GM18508 (cell line): Measurements from ENCODE around the gene CARD8.

ENCODE experiments used
- ATAC-seq: cut with Tn5 transposase; IDR thresholded peaks from one replicate; pipeline ENCODE4 v1.9.1; 2021; ENCODE audit warnings: moderate number of reproducible peaks; ENCODE audit not compliant: insufficient read depth, unreplicated experiment

Gene CARD8

DNA sequence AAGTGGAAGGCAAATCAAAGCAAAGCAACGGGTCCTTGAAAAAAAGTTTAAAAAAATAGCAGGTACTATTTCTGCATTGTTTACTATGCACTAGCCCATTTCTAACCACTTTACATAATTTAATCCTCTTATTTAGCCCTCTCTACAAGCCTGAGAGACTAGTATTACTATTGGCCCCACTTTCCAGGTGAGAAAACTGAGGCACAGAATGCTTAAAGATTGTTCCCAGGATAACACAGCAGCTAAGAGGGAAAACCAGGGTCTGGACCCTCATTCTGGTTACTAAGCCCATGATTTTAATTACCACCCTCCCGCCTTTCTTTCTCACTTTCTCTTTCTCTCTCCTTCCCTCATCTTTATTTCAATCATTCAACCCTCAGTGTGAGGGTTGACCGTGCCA lies 79.5 kb downstream of the CARD8 start:
- no peak for ATAC-seq

DNA sequence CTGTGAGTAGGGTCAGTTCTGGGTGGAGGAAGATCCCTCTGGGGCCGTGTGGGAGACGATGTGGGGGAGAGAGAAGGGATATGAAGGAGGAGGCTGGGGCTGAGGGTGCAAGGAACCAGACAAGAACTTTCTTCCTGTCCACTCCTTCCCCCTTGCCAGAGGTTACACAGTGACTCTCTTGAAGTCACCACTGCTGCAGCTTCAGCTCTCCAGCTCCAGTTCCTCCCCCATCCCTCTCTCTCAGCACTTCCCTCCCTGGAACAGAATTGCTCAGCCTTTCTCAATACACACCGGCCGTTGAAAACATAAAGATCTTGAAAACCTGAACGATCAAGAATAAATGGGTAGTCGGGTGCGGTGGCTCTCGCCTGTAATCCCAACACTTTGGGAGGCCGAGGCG lies 80.1 kb downstream of the CARD8 start:
- ATAC-seq: no peak

DNA sequence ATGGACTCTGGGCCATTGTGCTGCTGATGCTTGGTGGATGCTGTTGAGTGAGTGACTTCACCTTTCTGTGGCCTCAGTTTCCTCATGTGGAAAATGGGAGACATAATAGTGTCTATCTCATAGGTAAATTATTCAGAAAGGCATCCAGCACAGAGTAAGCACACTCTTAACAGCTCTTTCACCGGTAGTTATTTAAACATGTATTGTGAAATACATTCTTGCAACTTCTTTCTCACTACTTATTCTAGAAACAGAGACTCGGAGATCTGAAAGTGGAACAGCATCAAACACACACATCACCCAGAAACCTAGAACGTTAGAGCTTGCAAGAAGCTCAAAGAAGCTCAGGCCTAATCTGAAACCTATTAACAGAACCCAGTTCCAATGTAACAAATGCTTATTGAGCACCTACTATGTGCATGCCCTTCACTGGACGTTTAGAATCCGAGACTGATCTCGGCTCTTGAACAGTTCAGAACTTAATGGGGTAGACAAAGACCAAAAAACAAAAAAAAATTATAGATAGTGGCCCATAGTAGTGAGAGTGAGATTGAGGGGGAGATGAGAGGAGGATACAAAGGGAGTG lies 81.2 kb downstream of the CARD8 start:
- ATAC-seq: no peak

DNA sequence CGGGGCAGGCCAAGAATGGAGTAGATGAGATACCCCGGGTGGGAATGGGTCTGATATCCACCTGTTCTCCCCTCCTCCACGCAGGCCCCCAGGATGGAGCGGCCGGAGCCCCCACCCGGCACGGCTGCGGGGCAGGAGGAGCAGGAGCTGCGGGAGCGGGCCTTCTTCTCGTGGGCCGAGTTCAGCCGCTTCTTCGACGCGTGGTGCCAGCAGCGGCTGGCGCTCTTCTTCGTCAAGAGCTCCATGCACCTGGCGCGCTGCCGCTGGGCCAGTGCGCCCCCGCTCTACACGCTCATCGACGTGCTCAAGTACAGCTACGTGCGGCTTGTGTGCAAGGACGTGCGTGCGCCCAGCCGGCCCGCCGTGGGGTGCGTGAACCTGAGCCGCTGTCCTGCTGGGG lies 84.0 kb downstream of the CARD8 start:
- no peak for ATAC-seq

DNA sequence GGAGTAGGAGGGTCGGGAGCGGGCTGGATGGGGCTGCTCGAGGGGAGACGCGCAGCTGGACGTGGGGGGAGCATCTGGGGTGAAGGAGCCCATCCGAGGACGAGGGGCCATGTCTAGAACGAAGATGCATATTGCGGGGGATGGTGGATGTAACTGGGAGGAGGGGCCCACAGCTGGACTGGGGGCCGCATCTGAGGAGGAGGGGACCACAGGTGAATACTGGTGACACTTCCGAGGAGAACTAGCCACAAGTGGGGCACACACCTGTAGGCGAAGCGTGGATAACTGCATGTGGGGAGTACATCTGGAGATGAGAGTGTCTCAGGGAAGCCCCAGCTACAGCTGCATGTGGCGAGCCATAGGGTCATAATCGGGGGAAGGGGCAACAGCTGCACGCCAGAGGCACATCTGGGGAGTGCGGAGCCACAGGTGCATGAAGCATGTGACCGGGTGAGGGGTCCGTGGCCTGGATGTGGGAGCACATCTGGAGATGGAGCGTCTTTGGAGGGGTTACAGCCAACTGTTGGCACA lies 84.8 kb downstream of the CARD8 start:
- no peak for ATAC-seq

DNA sequence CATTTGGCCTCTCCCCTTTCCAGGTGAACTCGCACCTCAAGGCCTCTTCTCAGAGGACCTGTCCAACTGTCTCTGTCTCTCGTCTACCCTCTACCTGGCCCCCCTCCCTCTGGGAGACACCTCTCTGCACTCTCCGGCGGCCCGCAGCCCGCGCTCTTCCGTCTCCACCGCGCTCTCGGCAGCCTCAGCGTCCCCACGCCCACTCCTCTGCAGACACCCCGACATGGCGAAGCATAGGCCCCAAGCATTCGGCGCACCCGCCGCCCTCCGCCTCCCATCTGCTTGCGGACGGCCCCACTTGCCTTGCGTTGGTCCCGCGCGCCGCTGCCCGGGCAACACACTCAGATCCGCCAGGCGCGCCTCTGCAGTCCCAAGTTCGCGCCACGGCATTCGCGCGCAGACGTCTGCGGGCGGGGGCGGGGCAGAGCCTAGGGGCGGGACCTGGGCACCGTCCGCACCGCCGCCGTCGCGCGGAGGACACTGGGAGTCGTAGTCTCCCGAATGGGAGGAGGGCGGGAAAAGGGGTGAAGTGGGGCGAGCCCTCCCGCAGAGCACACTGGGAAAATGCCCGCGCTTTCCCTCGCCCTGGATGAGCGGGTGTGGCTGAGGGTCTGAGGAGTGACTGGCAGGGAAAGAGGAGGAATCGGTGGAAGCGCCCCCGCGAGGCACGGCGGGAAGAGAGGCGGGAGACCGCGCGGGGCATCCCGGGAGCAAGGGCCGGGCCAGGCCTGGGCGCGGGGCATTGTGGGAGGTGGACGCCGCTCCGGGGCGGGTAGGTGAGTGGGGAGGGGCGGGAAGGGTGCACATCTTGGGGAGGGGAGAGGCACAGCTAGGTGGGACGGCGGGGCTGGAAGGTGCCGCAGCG lies 85.5 kb downstream of the CARD8 start, which contains the start of the genes LIG1 and ZSWIM9:
Gene LIG1, minus strand, starts transcription at position 406 of the 865 bp plus-strand sequence. CDS start 4,778 bp downstream, outside the sequence.
Gene ZSWIM9, plus strand, starts transcription at position 742 of the 865 bp plus-strand sequence. CDS start 1,123 bp downstream, outside the sequence.
- ATAC-seq: no peak

DNA sequence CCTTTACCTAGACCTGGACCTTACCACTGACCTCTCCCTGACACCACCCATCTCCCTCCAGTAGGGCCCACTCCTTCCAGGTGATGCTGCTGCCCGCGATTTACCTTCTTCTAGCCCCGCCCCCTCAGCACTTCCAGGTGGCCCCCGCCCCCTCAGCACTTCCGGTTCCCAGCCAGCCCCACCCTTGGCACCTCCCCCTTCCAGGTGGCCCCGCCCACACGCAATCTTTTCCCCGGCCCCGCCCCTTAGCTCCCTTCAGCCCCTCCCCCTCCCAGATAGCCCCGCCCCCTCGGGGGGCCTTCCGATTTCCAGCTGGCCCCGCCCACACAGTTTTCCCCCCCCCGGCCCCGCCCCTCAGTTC lies 86.2 kb downstream of the CARD8 start:
- no peak for ATAC-seq

DNA sequence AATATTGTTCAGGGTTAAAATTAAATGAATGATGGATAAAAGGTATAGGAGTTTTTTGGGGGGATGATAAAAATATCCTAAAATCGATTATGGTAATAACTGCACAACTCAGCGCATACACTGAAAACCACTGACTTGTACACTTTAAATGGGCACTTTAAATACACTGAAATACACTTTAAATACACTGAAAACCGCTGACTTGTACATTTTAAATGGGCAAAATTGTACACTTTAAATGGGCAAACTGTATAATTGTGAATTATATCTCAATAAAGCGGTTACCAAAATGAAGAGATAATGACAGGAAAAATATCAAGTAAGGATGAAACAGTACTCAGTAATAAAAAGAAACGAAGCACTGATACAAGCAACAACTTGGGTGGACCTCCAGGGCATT lies 87.0 kb downstream of the CARD8 start:
- ATAC-seq: no peak

DNA sequence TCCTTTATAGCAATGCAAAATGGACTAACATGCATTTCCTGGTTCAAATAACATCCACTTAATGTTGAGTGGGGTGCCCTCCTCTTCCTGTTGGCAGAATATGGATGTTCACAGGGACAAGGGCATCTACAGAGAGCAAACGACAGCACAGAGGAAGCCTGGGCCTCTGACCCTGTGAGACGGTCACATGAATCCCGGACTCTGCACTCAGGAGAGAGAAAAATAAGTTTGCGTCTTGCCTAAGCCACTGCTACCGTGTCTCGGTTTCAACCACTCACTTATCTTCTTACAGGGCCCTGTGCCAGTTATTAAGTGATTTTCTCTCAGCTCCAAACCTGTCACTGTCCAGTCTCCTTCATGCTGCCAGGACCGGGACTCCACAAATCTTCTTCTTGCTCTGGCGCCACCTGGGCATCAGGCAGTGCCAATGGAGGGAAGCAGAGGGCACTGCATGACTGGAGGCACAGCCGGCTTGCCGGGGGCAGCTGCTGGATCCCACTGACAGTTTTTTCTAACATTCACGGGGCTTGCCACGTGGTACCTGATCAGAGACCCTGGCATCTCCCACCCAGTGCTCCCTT lies 97.4 kb downstream of the CARD8 start:
- no peak for ATAC-seq
